Measurements from ENCODE around the gene BTD.
"Not testable (repeated sequence)": the region's sequence is repeated elsewhere in the genome, so short reads cannot be mapped to it uniquely, and the experiment has no call there.

Gene BTD

DNA sequence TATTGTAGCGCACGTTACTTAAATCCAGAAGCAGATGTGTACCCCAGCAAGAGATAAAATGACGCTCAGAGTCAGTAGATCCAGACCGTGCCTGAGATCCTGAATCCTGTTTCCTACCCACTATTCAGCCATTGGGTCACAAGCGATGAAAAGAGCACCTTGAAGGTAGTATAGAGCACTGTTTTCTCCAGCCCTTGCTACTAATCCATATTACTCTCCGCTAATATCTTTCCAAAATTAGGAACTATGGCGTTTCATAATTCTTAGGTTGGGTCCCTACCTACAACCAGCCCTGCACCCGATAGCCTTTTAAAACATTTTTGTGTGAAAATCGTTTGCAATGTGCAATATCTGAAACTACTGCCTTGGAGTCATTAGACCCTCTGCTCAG, 596 bp downstream of the BTD start:
- in situ Hi-C loops (cut with MboI; ENCODE audit: low sequenced_read_pairs) = no loop called here

DNA sequence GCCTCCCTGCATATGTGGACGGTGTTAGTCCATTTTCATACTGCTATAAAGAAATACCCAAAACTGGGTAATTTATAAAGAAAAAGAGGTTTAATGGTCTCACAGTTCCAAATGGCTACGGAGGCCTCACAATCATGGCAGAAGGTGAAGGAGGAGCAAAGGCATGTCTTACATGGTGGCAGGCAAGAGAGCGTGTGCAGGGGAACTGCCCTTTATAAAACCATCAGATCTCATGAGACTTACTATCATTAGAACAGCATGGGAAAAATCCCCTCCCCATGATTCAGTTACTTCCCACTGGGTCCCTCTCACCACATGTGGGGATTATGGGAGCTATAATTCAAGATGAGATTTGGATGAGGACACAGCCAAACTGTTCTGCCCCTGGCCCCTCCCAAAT, 1.3 kb downstream of the BTD start:
- in situ Hi-C loops (cut with MboI; ENCODE audit: low sequenced_read_pairs) = not testable (repeated sequence)

DNA sequence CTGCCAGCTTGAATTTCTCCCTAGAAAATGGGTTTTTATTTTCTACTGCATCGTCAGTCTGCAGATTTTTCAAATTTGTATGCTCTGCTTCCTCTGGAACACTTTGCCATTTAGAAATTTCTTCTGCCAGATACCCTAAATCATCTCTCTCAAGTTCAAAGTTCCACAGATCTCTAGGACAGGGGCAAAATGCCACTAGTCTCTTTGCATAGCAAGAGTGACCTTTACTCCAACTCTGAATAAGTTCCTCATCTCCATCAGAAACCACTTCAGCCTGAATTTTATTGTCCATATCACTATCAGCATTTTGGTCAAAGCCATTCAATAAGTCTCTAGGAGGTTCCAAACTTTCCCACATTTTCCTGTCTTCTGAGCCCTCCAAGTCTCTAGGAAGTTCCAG, 3.0 kb downstream of the BTD start:
- in situ Hi-C loops (cut with MboI; ENCODE audit: low sequenced_read_pairs) = not testable (repeated sequence)

DNA sequence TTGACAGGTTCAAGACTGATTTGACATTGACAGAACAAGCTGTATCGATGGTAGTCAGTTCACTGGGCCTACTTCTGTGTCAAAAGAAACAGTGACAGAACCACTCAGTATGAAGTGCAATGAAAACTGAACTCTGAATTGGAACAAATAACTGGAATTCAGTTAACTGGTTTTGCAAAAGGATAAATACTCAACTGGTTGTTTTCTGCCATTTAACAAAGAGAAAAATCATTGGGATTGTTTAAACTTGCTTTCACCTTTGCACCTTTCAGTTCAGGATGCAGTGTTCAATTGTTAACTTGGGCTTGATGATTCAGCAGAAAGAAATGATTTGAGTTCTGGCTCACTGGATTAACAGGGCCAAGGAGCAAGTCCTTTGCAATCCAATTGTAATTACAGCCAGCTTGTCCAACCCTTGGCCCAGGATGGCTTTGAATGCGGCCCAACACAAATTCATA, 4.9 kb downstream of the BTD start:
- in situ Hi-C loops (cut with MboI; ENCODE audit: low sequenced_read_pairs) = no loop called here

DNA sequence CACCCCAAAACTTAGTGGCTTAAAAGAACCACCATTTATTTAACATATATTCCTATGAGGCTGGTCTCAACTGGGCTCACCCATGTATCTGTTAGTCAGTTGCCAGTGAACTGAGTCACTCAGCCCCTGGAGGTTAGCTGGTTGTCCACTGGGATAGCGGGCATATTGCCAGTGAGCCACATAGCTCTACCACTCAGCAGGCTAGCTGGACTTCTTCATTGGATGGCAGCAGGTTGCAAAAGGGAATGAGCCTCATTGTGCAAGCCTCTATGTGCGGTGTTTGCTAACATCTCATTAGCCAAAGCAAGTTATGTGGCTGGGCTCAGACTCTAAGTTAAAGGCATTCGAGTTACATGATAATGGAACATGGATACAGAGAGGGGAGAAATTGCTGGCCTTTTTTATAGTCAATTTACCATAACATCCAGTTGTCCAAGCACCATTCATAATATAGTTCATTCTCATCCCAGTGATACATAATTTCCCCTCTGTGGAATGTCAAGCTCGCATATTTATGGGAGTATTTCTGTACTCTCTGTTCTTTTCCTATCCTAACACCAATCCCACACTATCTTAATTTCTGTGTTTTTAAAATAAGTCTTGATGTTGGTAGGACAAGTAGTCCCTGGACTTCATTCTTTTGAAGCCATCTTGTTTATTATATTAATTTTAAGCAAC, 8.7 kb downstream of the BTD start:
- in situ Hi-C loops (cut with MboI; ENCODE audit: low sequenced_read_pairs) = no loop called here

DNA sequence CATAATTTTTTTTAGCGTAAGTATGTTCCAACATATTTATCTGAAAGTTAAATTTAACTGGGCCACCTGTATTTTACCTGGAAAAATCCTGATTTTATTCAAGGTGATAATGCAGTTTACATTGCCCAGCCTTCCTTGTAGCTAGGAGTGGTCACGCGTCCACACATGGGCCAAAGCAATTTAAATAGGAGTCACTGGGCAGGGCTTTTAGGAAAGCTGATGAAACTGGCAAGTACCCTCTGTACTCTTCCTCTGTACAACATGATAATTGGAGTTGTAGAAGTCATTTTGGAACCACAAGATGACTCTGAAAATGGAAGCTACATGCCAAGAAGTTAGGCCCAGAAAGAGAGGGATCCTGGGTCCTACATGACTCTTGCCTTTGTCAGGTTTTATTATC, 9.5 kb downstream of the BTD start:
- in situ Hi-C loops (cut with MboI; ENCODE audit: low sequenced_read_pairs) = no loop called here

DNA sequence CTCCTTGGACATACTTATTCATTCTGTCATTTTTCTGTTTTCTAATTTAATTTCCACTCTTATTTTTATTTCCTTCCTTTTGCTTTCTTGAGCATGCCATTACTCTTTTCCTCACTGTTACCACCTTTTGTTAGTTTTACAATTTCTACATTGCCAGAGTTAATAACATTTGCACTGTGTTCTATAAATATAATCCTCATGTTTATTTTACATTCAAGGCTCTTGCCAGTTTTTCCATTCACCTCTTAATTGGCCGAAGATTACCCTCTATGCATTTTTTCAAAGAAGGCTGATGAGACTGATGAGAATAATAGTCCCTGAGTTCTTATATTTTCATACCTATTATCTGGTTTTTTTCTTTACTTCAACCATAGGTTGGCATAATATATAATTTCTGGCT, 10.5 kb downstream of the BTD start:
- in situ Hi-C loops (cut with MboI; ENCODE audit: low sequenced_read_pairs) = no loop called here

DNA sequence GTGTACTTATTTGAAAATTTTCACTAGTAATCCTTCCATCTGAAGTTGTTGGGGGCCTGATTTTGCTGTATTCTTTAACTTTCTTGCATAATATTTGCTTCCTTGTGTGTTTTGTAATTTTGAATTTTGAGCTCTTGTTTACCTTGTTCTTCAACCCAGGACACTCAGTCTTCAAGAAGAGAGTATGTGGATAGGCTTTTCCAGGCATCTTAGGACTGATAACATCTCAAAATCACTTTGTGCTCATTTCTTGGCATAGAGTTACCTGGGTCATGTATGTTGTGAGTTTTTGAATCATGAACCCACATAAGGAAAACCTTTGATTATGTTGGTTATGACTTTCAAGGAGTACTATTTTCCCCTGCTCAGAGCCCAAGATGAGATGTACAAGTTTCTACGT, 13.4 kb downstream of the BTD start:
- in situ Hi-C loops (cut with MboI; ENCODE audit: low sequenced_read_pairs) = no loop called here

DNA sequence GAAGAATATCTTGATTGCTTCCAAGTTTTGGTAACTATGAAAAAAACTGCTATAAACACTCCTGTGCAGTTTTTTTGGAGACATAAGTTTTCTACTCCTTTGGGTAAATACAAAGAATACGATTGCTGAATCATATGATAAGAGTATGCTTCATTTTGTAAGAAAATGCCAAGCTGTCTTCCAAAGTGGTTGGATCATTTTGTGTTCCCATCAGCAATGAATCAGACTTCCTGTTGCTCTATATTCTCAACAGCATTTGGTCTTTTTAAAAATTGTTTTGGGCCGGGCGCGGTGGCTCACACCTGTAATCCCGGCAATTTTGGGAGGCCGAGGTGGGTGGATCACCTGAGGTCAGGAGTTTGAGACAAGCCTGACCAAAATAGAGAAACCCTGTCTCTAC, 14.5 kb downstream of the BTD start:
- in situ Hi-C loops (cut with MboI; ENCODE audit: low sequenced_read_pairs) = no loop called here

DNA sequence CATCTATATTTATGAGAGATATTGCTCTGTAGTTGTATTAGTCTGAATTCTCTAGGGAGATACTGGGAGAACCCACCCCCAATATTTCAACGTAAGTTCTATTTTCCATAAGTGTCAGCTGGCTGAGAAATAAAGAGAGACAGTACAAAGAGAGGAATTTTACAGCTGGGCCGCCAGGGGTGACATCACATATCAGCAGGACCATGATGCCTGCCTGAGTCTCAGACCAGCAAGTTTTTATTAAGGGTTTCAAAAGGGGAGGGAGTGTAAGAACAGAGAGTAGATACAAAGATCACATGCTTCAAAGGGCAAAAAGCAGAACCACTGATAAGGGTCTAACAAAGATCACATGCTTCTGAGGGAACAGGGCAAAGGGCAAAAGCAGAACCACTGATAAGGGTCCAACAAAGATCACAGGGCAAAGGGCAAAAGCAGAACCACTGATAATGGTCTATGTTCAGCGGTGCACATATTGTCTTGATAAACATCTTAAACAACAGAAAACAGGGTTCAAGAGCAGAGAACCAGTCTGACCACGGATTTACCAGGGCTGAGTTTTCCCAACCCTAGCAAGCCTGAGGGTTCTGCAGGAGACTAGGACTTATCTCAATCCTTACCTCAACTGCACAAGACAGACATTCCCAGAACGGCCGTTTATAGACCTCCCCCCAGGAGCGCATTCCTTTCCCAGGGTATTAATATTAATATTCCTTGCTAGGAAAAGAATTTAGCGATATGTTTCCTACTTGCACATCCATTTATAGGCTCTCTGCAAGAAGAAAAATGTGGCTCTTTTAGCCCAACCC, 18.3 kb downstream of the BTD start:
- in situ Hi-C loops (cut with MboI; ENCODE audit: low sequenced_read_pairs) = not testable (repeated sequence)

DNA sequence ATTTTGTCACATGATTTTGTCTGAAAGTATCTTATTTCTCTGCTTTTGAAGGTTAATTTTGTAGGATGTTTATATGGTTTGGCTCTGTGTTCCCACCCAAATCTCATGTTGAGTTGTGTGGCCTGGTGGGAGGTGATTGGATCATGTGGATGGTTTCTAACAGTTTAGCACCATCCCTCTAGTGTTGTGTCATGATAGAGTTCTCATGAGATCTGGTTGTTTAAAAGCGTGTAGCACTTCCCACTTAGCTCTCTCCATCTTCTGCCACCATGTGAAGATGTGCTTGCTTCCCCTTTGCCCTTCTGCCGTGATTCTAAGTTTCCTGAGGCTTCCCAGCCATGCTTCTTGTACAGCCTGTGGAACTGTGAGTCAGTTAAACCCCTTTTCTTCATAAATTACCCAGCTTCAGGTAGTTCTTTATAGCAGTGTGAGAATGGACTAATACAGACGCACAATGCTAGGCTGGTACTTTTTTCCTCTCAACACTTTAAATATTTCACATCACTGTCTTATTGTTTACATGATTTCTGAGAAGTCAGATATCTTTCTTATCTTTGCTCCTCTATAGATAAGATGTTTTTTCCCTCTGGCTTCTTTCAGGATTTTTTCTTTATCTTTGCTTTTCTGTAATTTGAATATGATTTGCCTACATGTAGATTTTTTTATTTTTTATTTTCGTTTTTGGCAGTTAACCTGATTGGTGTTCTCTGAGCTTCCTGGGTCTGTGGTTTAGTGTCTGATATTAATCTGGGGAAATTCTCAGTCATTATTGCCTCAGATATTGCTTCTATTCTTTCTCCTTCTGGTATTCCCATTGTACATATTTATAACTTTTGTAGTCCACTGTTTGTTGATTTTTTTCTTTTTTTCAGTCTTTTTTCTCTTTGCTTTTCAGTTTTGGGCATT, 22.2 kb downstream of the BTD start:
- in situ Hi-C loops (cut with MboI; ENCODE audit: low sequenced_read_pairs) = no loop called here

DNA sequence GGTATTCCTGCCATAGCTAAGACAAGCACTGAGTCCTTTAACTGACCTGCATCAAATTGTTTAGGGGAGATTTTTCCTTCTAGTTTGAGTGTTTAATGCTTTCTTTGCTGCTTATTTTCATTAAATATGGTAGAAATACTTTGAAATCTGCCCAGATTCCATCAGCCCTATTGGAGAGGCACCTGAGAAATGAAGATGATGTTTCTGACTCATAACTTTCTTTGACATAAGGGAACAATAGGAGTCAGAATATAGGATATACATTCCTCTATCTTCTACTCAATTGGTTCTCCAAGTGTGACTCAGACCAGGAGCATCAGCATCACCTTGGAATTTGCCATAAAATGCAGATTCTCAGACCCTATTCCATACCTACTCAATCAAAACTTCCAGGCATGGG, 27.4 kb downstream of the BTD start:
- in situ Hi-C loops (cut with MboI; ENCODE audit: low sequenced_read_pairs) = no loop called here

DNA sequence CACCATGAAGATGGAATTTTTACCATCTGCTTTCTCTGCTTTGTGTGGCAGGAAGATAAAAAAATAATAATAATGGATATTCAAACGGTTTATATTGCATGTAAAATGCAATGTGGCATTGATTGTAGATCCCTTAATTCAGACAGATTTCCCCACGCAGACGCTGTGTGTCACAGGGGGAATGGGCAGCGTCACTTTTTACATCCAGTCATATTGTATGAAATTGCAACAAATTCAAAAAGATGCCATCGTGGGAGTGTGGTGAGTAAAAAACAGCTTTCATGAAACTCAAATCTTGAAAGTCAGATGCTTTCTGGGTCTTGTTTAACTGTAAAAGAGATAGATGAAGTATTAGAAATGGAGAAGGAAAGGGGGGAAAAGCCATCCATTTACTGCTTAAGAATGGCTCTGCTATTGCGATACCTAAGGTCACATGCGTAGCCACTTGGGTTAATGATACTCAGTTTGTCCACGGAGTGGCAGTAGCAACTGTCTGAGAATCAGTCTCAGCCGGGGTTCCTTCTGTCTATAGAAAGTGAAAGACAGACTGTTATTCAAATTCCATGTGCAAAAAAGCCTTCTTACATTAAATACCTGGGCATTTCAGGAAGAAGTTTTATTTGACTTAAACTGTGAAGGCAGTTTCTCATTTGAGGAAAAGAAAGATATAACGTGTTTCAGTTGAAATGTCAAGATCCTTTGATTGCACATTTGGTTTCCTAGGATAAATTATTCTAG, 28.5 kb downstream of the BTD start:
- in situ Hi-C loops (cut with MboI; ENCODE audit: low sequenced_read_pairs) = no loop called here

DNA sequence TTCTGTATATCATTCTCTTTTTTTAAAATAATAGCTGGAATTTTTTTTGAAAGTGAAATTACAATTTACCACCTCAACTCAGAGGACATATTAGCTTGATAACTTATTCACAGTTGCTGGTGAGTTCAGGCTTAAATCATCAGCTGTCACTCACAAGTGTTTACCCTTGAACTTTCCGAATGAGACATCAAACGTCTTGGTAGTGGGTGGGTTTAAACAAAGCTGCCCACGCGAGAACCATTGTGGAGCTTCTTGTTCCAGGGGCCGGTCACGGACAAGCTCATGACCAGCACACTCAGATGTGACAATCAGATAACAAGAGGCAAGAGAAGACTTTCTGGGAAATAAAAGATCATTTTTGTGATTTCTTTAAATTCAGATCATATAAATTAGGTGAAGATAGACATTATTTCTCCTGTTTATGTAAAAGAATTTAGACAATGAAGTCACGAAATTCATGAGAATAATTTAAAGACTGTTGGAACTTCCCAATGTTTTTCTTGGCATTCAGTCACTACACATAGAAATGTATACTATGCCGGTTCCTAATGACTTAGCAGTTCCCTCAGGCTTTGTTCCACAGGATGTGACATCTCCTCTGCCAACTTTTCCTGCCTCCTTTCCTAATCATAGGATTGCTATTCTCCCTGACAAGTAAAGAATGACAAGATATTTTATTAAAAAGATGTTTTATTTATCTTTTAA, 29.3 kb downstream of the BTD start:
- in situ Hi-C loops (cut with MboI; ENCODE audit: low sequenced_read_pairs) = no loop called here

DNA sequence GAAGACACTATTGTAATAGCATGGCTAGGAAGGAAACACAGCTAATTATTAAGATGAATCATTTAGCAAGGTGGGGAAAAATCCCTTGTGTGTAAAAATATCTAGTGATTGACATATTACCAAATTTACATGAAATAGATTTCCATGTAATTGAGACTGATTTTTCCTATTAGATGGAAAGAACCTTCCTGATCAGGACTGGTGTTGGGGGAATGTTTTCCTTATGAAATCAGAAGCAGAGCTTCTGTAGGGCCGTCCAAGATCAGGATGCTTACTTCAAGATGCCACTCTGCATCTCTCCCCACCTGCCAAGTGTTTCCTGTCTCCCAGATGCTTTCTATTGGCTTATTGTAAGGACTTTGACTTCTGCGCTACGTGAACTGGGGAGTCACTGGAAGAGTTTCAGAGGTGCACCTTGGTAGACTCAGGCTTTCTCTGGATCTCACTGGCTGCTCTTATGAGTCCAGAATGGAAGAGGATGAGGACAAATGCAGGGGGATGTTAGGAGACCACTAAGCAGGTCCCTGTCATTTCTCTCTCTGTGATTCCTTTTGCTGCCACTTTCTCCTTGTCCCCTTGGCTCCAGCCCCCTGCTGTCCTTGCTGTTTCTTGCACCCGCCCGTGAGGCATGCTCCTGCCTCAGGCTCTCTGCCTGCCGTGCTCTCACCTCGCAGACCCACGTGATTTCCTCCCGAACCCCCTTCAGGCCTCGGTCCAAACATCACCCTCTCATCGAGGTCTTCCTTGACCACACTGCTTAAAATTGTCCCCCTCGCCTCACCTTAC, 30.1 kb downstream of the BTD start:
- in situ Hi-C loops (cut with MboI; ENCODE audit: low sequenced_read_pairs) = no loop called here

DNA sequence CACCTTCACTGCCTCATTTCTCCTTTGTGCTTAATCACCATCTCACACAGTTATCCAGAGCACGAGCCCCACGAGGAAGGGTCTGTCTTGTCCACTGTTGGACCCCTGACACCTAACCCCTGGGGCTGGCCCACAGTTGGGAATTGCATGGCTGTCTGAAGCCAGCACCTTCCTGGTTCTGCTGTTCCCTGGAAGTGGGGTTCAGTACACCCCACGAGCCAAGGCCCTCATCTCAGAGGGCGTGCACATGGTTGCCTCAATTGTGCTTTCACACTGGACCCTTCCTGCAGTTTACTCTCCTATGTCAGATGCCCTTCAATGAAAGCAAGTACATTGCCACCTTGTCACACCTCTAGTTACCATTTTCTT, 30.7 kb downstream of the BTD start:
- in situ Hi-C loops (cut with MboI; ENCODE audit: low sequenced_read_pairs) = no loop called here

DNA sequence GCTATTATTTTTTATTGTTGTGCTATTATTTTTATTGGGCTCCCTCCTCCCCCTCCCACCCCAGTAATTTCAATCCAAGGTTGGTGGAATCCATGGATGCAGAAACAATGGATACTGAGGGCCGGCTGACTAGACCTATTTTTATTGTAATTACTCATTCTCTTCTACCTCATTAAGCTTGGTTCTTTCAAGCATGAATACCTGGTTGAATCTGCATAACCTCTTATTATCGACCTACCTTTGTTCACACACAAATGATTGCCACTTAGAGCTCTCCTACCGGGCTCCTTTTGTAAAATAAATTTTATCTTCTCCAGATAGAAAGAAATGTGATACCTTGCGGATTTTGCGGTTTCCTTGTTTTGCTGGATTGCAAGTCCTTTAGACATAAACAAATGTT, 31.6 kb downstream of the BTD start:
- in situ Hi-C loops (cut with MboI; ENCODE audit: low sequenced_read_pairs) = no loop called here

DNA sequence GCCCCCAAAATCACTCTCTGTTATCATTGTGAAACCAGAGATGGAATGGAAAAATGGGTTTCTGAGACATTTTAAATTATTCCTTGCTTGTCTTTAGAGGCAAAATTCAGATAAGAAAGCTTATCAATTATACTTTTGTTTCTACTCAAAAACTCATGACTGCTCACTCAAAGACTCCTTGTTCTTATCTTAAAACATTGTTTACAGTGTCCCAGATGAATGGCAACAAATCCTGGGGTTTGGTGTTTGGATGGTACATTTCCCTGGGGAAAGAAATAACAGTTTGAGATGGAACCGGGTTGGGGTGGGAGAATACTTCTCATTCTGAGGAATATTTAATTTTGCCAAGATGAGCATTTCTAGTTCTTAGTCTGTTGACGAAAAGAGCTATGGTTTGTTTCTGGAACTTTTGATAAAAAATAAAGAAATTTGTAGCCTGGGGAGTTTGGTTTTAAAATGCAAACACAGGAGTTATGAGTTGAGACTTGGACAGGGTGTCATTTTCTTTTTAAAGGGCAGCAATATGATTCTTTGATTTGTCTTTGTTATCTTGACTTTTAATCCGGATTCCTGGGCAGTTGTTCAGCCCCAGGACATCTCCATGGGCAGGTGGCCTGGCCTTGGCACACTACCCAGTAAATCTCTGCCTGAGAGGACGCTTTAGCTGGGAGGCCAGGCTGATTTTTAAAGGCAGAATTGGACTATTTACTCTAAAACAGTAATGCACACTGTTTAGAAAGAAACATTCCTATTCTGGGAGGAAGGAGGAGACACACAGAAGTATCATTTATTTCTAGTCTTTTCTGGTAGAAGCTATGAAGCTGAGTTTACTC, 32.4 kb downstream of the BTD start:
- in situ Hi-C loops (cut with MboI; ENCODE audit: low sequenced_read_pairs) = no loop called here

DNA sequence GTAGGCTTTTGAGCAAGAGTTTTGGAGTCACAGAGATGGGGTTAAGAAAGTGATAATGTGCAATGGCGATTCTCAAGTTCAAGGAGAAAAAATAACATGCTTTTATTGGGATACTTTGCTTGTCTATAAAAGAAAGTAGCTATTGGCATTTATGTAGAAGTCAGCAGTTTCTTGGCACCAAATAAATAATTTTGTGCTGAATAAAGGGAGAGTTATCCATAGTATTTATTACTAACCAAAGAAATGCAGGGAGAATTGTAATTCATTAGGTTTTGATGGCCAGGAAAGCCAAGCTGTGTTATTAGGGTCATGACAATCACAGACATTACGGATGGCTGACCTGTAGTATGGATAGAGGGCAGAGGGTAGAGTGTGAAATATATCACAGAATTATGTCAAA, 33.1 kb downstream of the BTD start:
- in situ Hi-C loops (cut with MboI; ENCODE audit: low sequenced_read_pairs) = no loop called here

All from HL-60/S4 treated with phorbol 12-myristate 13-acetate at 8.2 ng/mL for 4 days and 3 days (cell line).